Measurements from ENCODE around the gene ZNF692.
"Not testable (repeated sequence)": the region's sequence is repeated elsewhere in the genome, so short reads cannot be mapped to it uniquely, and the experiment has no call there.

Gene ZNF692

GRCh38 chr1:248837045-248837780 lies 21.7 kb downstream of the ZNF692 start:
- H3K36me3 ChIP-seq, result no peaks in the 10 kb centered on the region
- no peaks in the 10 kb centered on the region for H3K9me3 ChIP-seq
- H3K4me3 ChIP-seq (ENCODE audit: low read depth, low read length), result peak overlapping the region; percentile 85
- peaks cover 31% of the 10 kb centered on the region for H3K27me3 ChIP-seq
- TF ChIP-seq CTCF (IDR thresholded peaks at IDR 0.05; ENCODE audit: low read depth, low read length), result no peak
- no peaks in the 10 kb centered on the region for H3K4me1 ChIP-seq
- DNase-seq, result no peak

GRCh38 chr1:248834343-248834940 lies 24.4 kb downstream of the ZNF692 start:
- TF ChIP-seq CTCF (IDR thresholded peaks at IDR 0.05; ENCODE audit: low read depth, low read length), result no peak
- Histone ChIP-seq H3K4me3 (ENCODE audit: low read depth, low read length) (no peak overlapping the region), H3K4me1 (no peaks in the 10 kb centered on the region), H3K36me3 (no peaks in the 10 kb centered on the region), H3K27me3 (peaks cover 41% of the 10 kb centered on the region), H3K9me3 (no peaks in the 10 kb centered on the region; the same call in 1 of the 2 replicates)
- DNase-seq, result no peak

GRCh38 chr1:248831842-248832241 lies 27.0 kb downstream of the ZNF692 start:
- no peaks in the 10 kb centered on the region; the same call in 1 of the 2 replicates for H3K9me3 ChIP-seq
- no peak overlapping the region for H3K4me3 ChIP-seq (ENCODE audit: low read depth, low read length)
- DNase-seq, result no peak
- TF ChIP-seq CTCF (IDR thresholded peaks at IDR 0.05; ENCODE audit: low read depth, low read length), result no peak
- H3K36me3 ChIP-seq, result no peaks in the 10 kb centered on the region
- no peaks in the 10 kb centered on the region; the same call in 1 of the 2 replicates for H3K4me1 ChIP-seq
- H3K27me3 ChIP-seq, result peaks cover 41% of the 10 kb centered on the region

- H3K4me3 ChIP-seq (ENCODE audit: low read depth, low read length); H3K36me3 ChIP-seq; H3K4me1 ChIP-seq; DNase-seq; H3K9me3 ChIP-seq: not testable (repeated sequence)
- H3K27me3 ChIP-seq, result peaks cover 41% of the 10 kb centered on the region
These were observed 28.2 kb downstream of the ZNF692 start for GRCh38 chr1:248830718-248831017.

- Histone ChIP-seq H3K4me3 (ENCODE audit: low read depth, low read length) (no peak overlapping the region), H3K36me3 (peaks cover 5% of the 10 kb centered on the region), H3K4me1 (no peaks in the 10 kb centered on the region; the same call in 1 of the 2 replicates), H3K27me3 (peaks cover 25% of the 10 kb centered on the region), H3K9me3 (no peaks in the 10 kb centered on the region; the same call in 1 of the 2 replicates)
- no peak for TF ChIP-seq CTCF (IDR thresholded peaks at IDR 0.05; ENCODE audit: low read depth, low read length)
- DNase-seq, result no peak
These were observed 30.0 kb downstream of the ZNF692 start for GRCh38 chr1:248828845-248829244.

- Histone ChIP-seq H3K9me3 (no peaks in the 10 kb centered on the region; the same call in 1 of the 2 replicates), H3K4me1 (no peaks in the 10 kb centered on the region; the same call in 1 of the 2 replicates), H3K27me3 (no peaks in the 10 kb centered on the region), H3K4me3 (ENCODE audit: low read depth, low read length) (peak within 1 kb of the TSS; percentile 68), H3K36me3 (peaks cover 20% of the 10 kb centered on the region)
- TF ChIP-seq CTCF (IDR thresholded peaks at IDR 0.05; ENCODE audit: low read depth, low read length), result peak; percentile 78
- peak; percentile 91 for DNase-seq
These were observed 32.8 kb downstream of the ZNF692 start, which contains the start of gene SH3BP5L for GRCh38 chr1:248825909-248826760. TSS of gene SH3BP5L (minus strand) at chr1:248825915. CDS start at chr1:248824935, 980 bp downstream.

Measured in BE2C (cell line).